Lower lobe of right lung (tissue), 2 donors: ENCODE measurements around the gene MEF2A. TPM values are rescaled to one million over a fixed set of nuclear protein-coding genes. Genes with fewer than 3 reads are reported as not detected.

Source experiments
- ATAC-seq, 2 donors: fragments of 200-7000 bp; cut with Tn5 transposase; one replicate each; pipeline ENCODE4 v1.9.1; 2020 to 2022; ENCODE audit warnings: mild to moderate bottlenecking in 2 of 2, moderate library complexity in 2 of 2
- DNase-seq: peaks from one replicate; pipeline ENCODE4 v3.0.0-alpha.2; 2020
- H3K27ac ChIP-seq: fragments of 200-600 bp; one replicate; pipeline ENCODE4 v1.8.0; 2022
- H3K27me3 ChIP-seq: fragments of 200-600 bp; one replicate; pipeline ENCODE4 v1.8.0; 2022; ENCODE audit warnings: low read depth
- H3K36me3 ChIP-seq: fragments of 200-600 bp; one replicate; pipeline ENCODE4 v1.8.0; 2022; ENCODE audit warnings: mild to moderate bottlenecking
- H3K4me1 ChIP-seq: fragments of 200-600 bp; one replicate; pipeline ENCODE4 v1.8.0; 2022
- H3K4me3 ChIP-seq: fragments of 200-600 bp; one replicate; pipeline ENCODE4 v1.8.0; 2022; ENCODE audit warnings: mild to moderate bottlenecking
- H3K9me3 ChIP-seq: fragments of 200-600 bp; one replicate; pipeline ENCODE4 v1.8.0; 2022
- intact Hi-C: fragments of 100-400 bp; cut with DNase I; formaldehyde crosslinking; loops from one replicate; pipeline ENCODE4 v1.11.0; 2022
- total RNA-seq: library from RNA; stranded (reverse); fragmentation: NEBNext Ultra II Directional; extraction: Animal tissue kit (Norgen Biotek cat#: 25700); gene quantifications from one replicate; pipeline ENCODE4 v1.2.1, GENCODE V29; 2021
- TF ChIP-seq, protein P1 (sequence below): fragments of 200-600 bp; IDR thresholded peaks from one replicate; pipeline ENCODE4 v1.8.0; 2022; ENCODE audit warnings: antibody characterized with exemption, mild to moderate bottlenecking
- donor health status: DM: no; HTN: yes; CAD: no; lungs with severe emphysema.

Gene MEF2A
- total RNA-seq, 1 donor from 2014 or later, result 80.1 TPM

DNA sequence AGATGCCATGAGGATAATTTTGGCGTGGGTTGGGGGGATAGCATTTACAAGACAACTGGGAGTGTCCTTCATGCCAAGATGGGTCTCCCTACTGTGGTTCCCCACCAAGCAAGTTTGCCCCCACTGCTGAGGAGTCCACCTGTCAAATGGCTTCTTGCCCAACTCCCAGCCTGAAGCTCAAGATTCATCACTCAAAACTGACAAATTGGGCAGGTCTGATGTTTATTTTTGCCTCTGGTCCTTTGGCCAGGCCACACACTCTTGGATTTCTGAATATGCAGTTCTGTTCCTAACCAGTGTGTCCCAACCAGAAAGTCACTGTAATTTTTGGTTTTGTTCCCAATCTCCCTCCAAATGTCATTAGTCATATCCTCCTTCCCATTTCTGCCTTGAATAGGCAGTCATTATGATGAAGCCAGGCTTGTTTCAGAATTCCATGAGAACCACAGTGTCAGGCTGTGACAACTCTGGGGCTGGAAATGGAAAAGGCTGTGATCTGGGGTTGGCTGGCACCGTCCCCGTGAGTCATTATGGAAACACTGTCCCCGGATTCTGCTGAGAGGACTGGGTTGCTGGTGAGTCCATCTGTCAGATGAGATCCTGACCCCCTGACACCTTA, 29.3 kb upstream of the MEF2A start:
- Histone ChIP-seq H3K36me3 (no peaks in the 10 kb centered on the region), H3K9me3 (no peaks in the 10 kb centered on the region), H3K4me3 (no peak overlapping the region), H3K4me1 (no peaks in the 10 kb centered on the region), H3K27ac (no peak overlapping the region), H3K27me3 (no peaks in the 10 kb centered on the region)
- TF ChIP-seq, protein P1, sequence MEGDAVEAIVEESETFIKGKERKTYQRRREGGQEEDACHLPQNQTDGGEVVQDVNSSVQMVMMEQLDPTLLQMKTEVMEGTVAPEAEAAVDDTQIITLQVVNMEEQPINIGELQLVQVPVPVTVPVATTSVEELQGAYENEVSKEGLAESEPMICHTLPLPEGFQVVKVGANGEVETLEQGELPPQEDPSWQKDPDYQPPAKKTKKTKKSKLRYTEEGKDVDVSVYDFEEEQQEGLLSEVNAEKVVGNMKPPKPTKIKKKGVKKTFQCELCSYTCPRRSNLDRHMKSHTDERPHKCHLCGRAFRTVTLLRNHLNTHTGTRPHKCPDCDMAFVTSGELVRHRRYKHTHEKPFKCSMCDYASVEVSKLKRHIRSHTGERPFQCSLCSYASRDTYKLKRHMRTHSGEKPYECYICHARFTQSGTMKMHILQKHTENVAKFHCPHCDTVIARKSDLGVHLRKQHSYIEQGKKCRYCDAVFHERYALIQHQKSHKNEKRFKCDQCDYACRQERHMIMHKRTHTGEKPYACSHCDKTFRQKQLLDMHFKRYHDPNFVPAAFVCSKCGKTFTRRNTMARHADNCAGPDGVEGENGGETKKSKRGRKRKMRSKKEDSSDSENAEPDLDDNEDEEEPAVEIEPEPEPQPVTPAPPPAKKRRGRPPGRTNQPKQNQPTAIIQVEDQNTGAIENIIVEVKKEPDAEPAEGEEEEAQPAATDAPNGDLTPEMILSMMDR, result no peak
- DNase-seq (no peak), ATAC-seq (peak in 1 of 2 donors; percentile 36)
- intact Hi-C loops, result no loop called here

GRCh38 chr15:99537344-99537743, 28.4 kb upstream of the MEF2A start:
- Histone ChIP-seq H3K4me3 (no peak overlapping the region), H3K27me3 (no peaks in the 10 kb centered on the region), H3K36me3 (no peaks in the 10 kb centered on the region), H3K27ac (no peak overlapping the region), H3K4me1 (no peaks in the 10 kb centered on the region), H3K9me3 (no peaks in the 10 kb centered on the region)
- intact Hi-C loops, result no loop called here
- TF ChIP-seq, protein P1, result no peak
- DNase-seq (no peak), ATAC-seq (no peak)

GRCh38 chr15:99538261-99538660, 27.5 kb upstream of the MEF2A start:
- no peaks in the 10 kb centered on the region for H3K9me3 ChIP-seq

DNA sequence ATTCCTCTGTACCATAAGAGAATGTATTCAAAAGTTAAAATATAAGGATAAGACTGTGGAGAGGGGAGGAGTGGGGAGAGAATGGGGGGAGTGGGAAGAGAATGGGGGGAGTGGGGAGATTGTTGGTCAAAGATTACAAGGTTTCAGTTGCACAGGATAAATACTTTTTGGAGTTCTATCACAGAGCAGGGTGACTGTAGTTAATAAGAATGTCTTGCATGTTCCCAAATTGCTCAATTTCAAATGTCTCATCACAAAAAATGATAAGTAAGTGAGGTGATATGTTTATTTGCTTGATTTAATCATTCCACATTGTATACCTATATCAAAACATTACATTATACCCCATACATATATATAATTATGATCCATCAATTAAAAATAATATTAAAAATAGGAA, 23.0 kb upstream of the MEF2A start:
- intact Hi-C loops, result no loop called here
- H3K36me3 ChIP-seq, result no peaks in the 10 kb centered on the region
- H3K4me1 ChIP-seq, result no peaks in the 10 kb centered on the region
- no peak for ATAC-seq
- no peak overlapping the region for H3K4me3 ChIP-seq
- H3K9me3 ChIP-seq, result no peaks in the 10 kb centered on the region
- H3K27ac ChIP-seq, result no peak overlapping the region
- TF ChIP-seq, protein P1, result no peak
- DNase-seq, result no peak
- no peaks in the 10 kb centered on the region for H3K27me3 ChIP-seq

More at GRCh38 chr15:99538261-99538660, 27.5 kb upstream of the MEF2A start:
- DNase-seq (no peak), ATAC-seq (no peak)
- H3K36me3 ChIP-seq, result no peaks in the 10 kb centered on the region
- H3K4me1 ChIP-seq, result no peaks in the 10 kb centered on the region
- H3K27me3 ChIP-seq, result no peaks in the 10 kb centered on the region
- no peak overlapping the region for H3K4me3 ChIP-seq
- intact Hi-C loops, result no loop called here
- H3K27ac ChIP-seq, result no peak overlapping the region
- TF ChIP-seq, protein P1, result no peak

DNA sequence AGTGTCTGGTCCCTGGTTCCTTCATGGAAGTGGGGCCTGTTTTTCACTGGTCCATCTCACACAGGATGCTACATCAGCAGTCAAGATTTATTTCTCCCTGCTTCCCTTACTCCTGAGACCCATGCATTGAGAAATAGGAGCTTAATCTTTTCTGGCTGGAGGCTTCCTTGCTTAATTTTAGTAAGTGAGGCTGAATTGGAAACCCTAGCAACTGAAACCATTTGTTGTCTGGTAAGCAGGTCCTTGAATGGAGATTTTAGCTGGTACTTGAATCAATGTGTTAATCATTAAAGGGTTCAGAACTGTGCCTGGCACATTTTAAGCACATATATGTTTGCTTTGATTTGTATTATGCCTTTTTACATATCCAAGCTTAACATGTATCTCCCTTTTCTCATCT, 20.2 kb upstream of the MEF2A start:
- intact Hi-C loops, result no loop called here
- Histone ChIP-seq H3K9me3 (no peaks in the 10 kb centered on the region), H3K27ac (no peak overlapping the region), H3K27me3 (no peaks in the 10 kb centered on the region), H3K4me1 (no peaks in the 10 kb centered on the region), H3K4me3 (no peak overlapping the region), H3K36me3 (no peaks in the 10 kb centered on the region)
- DNase-seq, result no peak
- ATAC-seq, result peak; percentile 47 to 53
- TF ChIP-seq, protein P1, result no peak
